Fibroblast of skin of left biceps (primary cell): ENCODE data around the gene PAIP2B.

ENCODE experiments used
- DNase-seq, 2 experiments: peaks; one replicate each; pipeline ENCODE4 v3.0.0-alpha.2; 2013; ENCODE audit warnings: low read depth in 2 of 2

Gene PAIP2B

GRCh38 chr2:71153585-71154224 lies 73.2 kb downstream of the PAIP2B start:
- DNase-seq: no peak

GRCh38 chr2:71151620-71152019 lies 75.3 kb downstream of the PAIP2B start:
- DNase-seq: no peak

GRCh38 chr2:71150082-71150816 lies 76.7 kb downstream of the PAIP2B start:
- DNase-seq: no peak

- DNase-seq: no peak
These were observed 78.3 kb downstream of the PAIP2B start for GRCh38 chr2:71148506-71149063.

- no peak for DNase-seq
These were observed 83.1 kb downstream of the PAIP2B start for GRCh38 chr2:71143782-71144181.

GRCh38 chr2:71136174-71136573 lies 90.7 kb downstream of the PAIP2B start:
- DNase-seq: no peak

GRCh38 chr2:71133603-71134002 lies 93.3 kb downstream of the PAIP2B start:
- DNase-seq: no peak
